Limb (tissue), 2 donors: ENCODE measurements around the gene GCK.
"Not testable (repeated sequence)": the region's sequence is repeated elsewhere in the genome, so short reads cannot be mapped to it uniquely, and the experiment has no call there.

Experiments used
- DNase-seq, 2 donors: peaks; one replicate each; pipeline ENCODE4 v3.0.0-alpha.2; 2016; ENCODE audit errors: extremely low spot score in 2 of 2

GCK gene

GRCh38 chr7:44201813-44202212 lies 12.6 kb upstream of the GCK start:
- no peak for DNase-seq

DNA sequence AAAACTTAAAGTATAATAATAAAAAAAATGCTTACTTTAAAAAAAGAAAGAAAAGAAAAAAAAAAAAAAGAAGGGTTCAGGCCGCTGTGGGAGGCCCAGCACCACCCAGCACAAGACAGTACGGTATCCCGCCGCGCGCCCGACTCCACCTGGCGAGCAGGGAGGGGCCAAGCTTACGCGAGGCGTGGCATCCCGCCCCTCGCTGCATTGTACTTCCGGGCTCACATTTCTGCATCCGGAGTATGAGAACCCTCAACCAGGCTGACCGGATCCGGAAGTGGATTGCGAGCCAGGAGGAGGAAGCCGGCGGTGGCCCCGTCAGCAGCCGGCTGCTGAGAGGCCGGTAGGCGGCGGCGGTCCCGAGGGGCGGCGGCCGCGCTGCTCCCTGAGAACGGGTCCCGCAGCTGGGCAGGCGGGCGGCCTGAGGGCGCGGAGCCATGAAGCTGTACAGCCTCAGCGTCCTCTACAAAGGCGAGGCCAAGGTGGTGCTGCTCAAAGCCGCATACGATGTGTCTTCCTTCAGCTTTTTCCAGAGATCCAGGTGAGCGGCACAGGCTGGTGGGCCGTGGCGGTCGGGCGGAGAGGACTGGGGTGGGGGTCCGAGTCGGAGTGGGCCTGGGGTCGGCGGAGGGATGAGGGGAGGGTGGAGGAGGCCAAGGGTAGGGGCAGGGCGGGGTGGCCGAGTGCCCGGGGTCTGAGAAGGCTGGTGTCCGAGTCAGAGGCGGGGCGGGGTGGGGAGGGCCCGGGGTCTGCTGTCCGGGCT lies 11.6 kb upstream of the GCK start, which contains the start of gene YKT6:
YKT6 (plus strand) TSS at position 280 of the 763 bp plus-strand sequence; CDS start at position 438, 158 bp downstream.
- DNase-seq: peak; percentile 91 to 94

DNA sequence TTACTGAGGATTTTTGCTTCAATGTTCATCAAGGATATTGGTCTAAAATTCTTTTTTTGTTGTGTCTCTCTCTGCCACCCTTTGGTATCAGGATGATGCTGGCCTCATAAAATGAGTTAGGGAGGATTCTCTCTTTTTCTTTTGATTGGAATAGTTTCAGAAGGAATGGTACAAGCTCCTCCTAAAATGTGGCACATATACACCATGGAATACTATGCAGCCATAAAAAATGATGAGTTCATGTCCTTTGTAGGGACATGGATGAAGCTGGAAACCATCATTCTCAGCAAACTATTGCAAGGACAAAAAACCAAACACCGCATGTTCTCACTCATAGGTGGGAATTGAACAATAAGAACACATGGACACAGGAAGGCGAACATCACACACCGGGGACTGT lies 10.9 kb upstream of the GCK start:
- DNase-seq: not testable (repeated sequence)

- no peak for DNase-seq
Measured at GRCh38 chr7:44197474-44197873, 8.2 kb upstream of the GCK start.

- peak; percentile 30 to 42 for DNase-seq
Measured at GRCh38 chr7:44196450-44196872, 7.2 kb upstream of the GCK start.

DNA sequence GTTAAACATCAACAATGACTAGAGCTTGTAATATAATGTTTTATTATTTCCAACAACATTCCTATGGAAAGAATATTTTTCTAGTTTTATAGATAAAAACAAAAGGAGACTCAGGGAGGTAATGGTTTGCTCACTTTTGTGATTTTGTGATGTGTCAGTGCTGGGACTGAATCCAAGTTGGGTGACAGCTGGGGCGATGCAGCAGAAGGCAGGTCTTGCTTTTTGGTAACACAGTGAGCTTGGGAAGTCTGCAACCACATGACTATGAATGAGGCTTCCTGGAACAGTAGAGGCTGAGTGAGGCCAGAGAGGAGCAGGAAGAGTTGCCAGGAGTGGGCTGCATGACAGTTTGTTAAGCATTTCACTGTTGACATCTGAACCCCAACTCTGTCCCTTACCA lies 6.7 kb upstream of the GCK start:
- no peak for DNase-seq

- DNase-seq: no peak
Measured at GRCh38 chr7:44194562-44195145, 5.4 kb upstream of the GCK start.

- DNase-seq: no peak
Measured at GRCh38 chr7:44194069-44194468, 4.8 kb upstream of the GCK start.

- DNase-seq: no peak
Measured at GRCh38 chr7:44193011-44193802, 4.0 kb upstream of the GCK start.

GRCh38 chr7:44191171-44191570 lies 1.9 kb upstream of the GCK start:
- DNase-seq: no peak

GRCh38 chr7:44189993-44190872 lies 994 bp upstream of the GCK start:
- no peak for DNase-seq

GRCh38 chr7:44188480-44189225 lies 586 bp downstream of the GCK start:
- DNase-seq: no peak

DNA sequence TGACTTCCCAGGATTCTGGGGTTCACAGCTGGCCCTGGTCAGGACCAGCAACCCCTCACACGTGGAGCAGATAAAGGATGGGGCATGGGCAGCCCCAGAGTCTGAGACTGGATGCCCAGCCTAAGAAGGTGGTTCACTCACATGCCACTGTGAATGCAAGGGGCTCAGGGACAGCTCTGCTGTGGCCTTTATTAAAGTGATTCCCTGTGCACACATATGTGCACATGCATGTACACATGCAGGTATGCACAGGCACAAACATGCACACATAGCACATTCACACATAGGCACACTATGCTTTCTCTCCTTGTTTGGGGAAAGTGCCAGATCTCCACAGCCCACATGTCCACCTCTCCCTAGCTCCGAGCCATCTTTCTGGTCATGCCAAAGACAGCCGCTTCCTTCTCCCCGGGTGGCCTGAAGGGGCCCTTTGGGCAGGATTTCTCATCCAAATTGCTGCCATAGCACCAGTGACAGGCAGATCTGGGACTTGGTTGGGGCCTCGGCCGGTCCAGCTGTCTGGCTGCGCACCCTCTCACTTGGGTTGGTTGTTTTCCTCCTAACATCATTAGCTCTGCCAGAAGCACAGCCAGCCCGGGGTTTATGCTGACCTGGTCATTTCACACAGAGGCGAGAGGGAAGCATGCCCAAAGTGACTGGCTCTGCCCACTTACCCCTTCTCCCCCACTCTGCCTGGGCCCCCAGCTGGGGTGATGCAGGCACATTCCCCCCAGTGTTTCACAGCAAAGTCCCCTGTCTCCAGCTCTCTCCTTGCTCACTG lies 1.4 kb downstream of the GCK start:
- no peak for DNase-seq

GRCh38 chr7:44186736-44187135 lies 2.5 kb downstream of the GCK start:
- DNase-seq: no peak

DNA sequence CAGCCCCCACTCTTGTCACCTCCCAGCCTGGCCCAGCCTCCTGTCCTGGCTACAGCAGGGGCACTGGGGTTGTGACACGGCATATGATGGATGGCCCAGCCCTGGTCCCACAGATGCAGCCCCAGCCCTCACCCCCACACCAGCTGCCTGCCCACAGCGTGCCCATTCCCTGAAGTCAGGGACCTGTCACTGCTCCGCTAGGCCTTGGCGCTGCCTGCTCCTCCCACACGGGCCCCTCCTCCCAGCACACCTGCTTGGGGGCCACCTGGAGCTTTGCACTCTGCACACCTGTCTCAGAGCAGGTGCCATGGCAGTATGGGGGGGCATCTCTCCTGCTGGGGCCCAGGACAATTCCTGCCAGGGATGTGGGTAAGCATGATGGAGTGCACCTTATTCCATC lies 3.5 kb downstream of the GCK start:
- DNase-seq: no peak

DNA sequence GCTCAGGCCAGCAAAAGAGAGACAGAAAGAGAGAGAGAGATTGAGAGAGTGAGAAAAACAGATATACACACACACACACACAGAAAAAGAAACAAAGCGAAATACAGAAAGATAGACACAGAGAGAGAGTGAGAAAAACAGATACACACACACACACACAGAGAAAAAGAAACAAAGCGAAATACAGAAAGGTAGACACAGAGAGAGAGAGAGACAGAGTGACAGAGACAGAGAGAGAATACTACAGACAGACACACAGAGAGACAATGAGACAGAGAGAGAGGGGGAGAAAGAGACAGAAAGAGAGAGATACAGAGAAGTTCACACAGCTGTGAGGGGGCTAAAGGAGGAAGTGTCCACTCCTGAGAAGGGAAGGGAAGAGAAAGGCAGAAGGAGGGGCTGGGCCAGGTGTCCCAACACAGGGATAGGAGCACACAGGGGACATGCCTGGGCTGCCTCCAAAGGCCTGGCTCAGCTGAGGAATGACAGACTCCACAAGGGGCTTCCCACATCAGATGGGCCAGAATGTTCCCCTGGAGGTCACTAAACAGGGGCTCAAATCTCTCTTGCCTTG lies 4.3 kb downstream of the GCK start:
- DNase-seq: no peak

DNA sequence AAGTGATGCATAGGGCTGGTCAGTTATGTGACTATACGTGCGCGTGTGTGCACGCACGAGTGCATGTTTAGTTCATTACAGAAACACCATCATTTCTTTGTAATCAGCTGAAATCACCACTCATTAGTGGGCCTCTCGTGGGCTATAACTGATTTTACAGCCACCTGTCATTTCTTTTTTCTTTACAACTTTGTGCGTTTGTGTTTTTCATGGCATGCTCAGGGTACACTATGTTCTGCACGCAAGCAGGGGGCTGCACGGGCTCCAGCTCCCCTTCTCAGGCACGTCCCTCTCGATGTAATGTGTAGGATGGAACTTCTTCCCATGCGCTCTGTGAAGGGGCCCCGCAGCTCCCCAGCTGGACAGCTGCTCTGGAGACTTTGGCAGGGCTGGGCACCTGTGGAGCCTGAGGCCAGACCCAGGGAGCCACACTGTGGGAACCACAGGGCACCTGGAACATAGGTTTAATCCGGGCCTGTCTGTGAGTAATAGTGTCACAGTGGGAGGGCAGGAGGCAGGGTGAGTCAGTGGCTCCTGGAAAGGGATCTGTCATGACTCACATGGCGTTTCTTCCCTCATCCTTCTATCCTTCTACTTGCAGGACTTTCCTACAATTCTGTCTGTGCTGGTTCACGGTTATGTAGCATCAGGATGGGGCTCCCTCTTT lies 4.9 kb downstream of the GCK start:
- peak in 1 of 2 donors; percentile 38 for DNase-seq

- DNase-seq: peak in 1 of 2 donors; percentile 40
Measured at GRCh38 chr7:44183386-44183785, 5.9 kb downstream of the GCK start.

DNA sequence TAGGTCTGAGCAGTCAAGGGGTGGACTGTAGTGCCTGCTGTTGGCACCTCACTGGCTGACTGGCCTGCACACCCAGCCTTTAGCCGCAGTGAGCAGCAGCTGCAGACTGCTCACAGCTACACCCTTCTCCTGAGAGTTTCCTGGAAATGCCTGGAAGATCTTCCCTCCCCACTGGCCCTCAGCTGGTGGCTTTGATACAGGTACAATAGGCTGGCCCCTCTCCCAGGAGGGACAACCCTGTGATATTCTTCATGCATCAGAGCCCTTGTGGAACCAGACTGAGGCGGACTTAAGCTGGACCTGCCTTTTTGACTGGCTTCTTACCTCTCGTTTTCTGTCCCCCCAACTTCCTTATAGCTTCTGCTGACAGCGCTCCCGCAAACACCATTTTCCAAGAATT lies 6.4 kb downstream of the GCK start:
- no peak for DNase-seq
